ENCODE measurements around the gene GALNT17. TPM values are rescaled to one million over a fixed set of nuclear protein-coding genes. Genes with fewer than 3 reads are reported as not detected.

GALNT17 gene
- total RNA-seq, 1 experiment from 2014 or later: not detected

- H3K27ac ChIP-seq (ENCODE audit: low read depth, low read length, poor library complexity, severe bottlenecking): no peak overlapping the region
These were observed 550.2 kb downstream of the GALNT17 start for GRCh38 chr7:71682181-71682580.

GRCh38 chr7:71682841-71683781, 551.2 kb downstream of the GALNT17 start:
- no peak overlapping the region for H3K4me3 ChIP-seq (ENCODE audit: low read depth, low read length, poor library complexity, severe bottlenecking)
- CTCF ChIA-PET: no interaction called here

More at GRCh38 chr7:71682181-71682580, 550.2 kb downstream of the GALNT17 start:
- peaks cover 6% of the 10 kb centered on the region for H3K9me3 ChIP-seq (ENCODE audit: low read depth, low read length, poor library complexity, severe bottlenecking)
- TF ChIP-seq CTCF (conservative IDR thresholded peaks at IDR 0.05; ENCODE audit: low read depth, low read length) (no peak), EZH2 (IDR thresholded peaks at IDR 0.05; ENCODE audit: borderline replicate concordance, low read depth, low read length, poor library complexity, severe bottlenecking) (no peak)
- BruUV-seq (replicated peaks): no TSS peak
- intact Hi-C loops (cut with micrococcal nuclease; ENCODE audit: unreplicated experiment): no loop called here
- no peaks in the 10 kb centered on the region for H3K36me3 ChIP-seq (ENCODE audit: insufficient read depth, low read length, poor library complexity, severe bottlenecking)
- H3K4me1 ChIP-seq (ENCODE audit: insufficient read depth, low read length, poor library complexity, severe bottlenecking): no peaks in the 10 kb centered on the region
- POLR2A ChIA-PET (ENCODE audit: low non-redundant PET): no interaction called here
- H3K27me3 ChIP-seq (replicated peaks; ENCODE audit: insufficient read depth, low read depth, low read length, poor library complexity): no peaks in the 10 kb centered on the region
- no peak for DNase-seq (ENCODE audit: low spot score)
- CTCF ChIA-PET: no interaction called here
- no peak overlapping the region for H3K4me3 ChIP-seq (ENCODE audit: low read depth, low read length, poor library complexity, severe bottlenecking)

GRCh38 chr7:71687286-71687685, 555.3 kb downstream of the GALNT17 start:
- CTCF ChIA-PET: no interaction called here
- no peaks in the 10 kb centered on the region for H3K4me1 ChIP-seq (ENCODE audit: insufficient read depth, low read length, poor library complexity, severe bottlenecking)
- no peak overlapping the region for H3K4me3 ChIP-seq (ENCODE audit: low read depth, low read length, poor library complexity, severe bottlenecking)
- H3K27ac ChIP-seq (ENCODE audit: low read depth, low read length, poor library complexity, severe bottlenecking): no peak overlapping the region
- POLR2A ChIA-PET (ENCODE audit: low non-redundant PET): no interaction called here
- peaks cover 15% of the 10 kb centered on the region for H3K9me3 ChIP-seq (ENCODE audit: low read depth, low read length, poor library complexity, severe bottlenecking)
- TF ChIP-seq EZH2 (IDR thresholded peaks at IDR 0.05; ENCODE audit: borderline replicate concordance, low read depth, low read length, poor library complexity, severe bottlenecking) (no peak), CTCF (conservative IDR thresholded peaks at IDR 0.05; ENCODE audit: low read depth, low read length) (no peak)
- no peaks in the 10 kb centered on the region for H3K27me3 ChIP-seq (replicated peaks; ENCODE audit: insufficient read depth, low read depth, low read length, poor library complexity)
- DNase-seq (ENCODE audit: low spot score): no peak
- BruUV-seq (replicated peaks): no TSS peak
- intact Hi-C loops (cut with micrococcal nuclease; ENCODE audit: unreplicated experiment): no loop called here
- no peaks in the 10 kb centered on the region for H3K36me3 ChIP-seq (ENCODE audit: insufficient read depth, low read length, poor library complexity, severe bottlenecking)

More at GRCh38 chr7:71682841-71683781, 551.2 kb downstream of the GALNT17 start:
- no peak for TF ChIP-seq EZH2 (IDR thresholded peaks at IDR 0.05; ENCODE audit: borderline replicate concordance, low read depth, low read length, poor library complexity, severe bottlenecking)
- TF ChIP-seq CTCF (conservative IDR thresholded peaks at IDR 0.05; ENCODE audit: low read depth, low read length): no peak
- DNase-seq (ENCODE audit: low spot score): no peak
- no peaks in the 10 kb centered on the region for H3K36me3 ChIP-seq (ENCODE audit: insufficient read depth, low read length, poor library complexity, severe bottlenecking)
- intact Hi-C loops (cut with micrococcal nuclease; ENCODE audit: unreplicated experiment): no loop called here
- H3K9me3 ChIP-seq (ENCODE audit: low read depth, low read length, poor library complexity, severe bottlenecking): peaks cover 7% of the 10 kb centered on the region
- no TSS peak for BruUV-seq (replicated peaks)
- no peaks in the 10 kb centered on the region for H3K27me3 ChIP-seq (replicated peaks; ENCODE audit: insufficient read depth, low read depth, low read length, poor library complexity)
- H3K27ac ChIP-seq (ENCODE audit: low read depth, low read length, poor library complexity, severe bottlenecking): no peak overlapping the region
- H3K4me1 ChIP-seq (ENCODE audit: insufficient read depth, low read length, poor library complexity, severe bottlenecking): no peaks in the 10 kb centered on the region
- POLR2A ChIA-PET (ENCODE audit: low non-redundant PET): no interaction called here

Measured in A673 (cell line).